NCI-H524 treated with DMSO at 0.1 percent for 48 hours (cell line): ENCODE results near the gene RIC3.
"Not testable (repeated sequence)": the region's sequence is repeated elsewhere in the genome, so short reads cannot be mapped to it uniquely, and the experiment has no call there.

Experiments used
- DNase-seq: peaks from one replicate; lab custom pipeline; 2025; lab: John Stamatoyannopoulos, UW

Gene RIC3

DNA sequence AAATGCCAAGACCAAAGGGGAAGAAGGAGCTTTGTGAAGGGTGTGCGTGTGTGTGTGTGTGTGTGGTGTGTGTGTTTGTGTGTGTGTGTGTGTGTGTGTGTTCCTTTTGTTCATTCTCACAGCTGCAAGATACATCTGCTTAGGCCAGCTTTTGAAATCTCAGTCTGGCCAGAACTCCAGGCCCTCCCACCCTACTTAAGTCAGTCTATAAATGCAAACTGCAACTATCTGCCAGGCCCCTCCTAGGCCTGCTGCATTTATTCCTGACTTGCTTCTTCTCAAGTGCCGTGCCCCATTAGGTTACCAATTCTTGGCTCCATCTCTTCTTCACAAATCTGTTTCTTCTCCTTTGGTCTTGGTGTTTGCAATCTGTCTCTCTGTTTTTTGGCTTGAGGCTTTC is 21.6 kb upstream of the RIC3 start:
- DNase-seq: no peak

DNA sequence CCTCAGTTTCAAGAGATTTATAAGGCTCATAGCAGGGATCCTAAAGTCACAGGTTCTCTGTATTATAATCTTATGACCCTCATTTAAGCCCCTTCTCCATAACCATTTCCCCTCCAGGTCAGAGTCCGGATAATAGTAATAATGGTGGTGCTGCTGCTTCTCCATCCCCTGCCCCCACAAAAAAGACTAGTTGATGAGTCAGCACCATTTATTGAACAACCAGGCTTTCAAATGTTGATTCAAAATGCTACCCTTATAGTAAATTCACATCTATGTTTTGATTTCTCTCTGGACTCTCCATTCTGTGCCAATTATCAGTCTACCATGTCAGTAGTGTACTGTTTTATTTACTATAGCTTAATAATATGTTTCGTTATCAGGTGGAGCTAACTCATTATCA is 17.6 kb upstream of the RIC3 start:
- DNase-seq: no peak

DNA sequence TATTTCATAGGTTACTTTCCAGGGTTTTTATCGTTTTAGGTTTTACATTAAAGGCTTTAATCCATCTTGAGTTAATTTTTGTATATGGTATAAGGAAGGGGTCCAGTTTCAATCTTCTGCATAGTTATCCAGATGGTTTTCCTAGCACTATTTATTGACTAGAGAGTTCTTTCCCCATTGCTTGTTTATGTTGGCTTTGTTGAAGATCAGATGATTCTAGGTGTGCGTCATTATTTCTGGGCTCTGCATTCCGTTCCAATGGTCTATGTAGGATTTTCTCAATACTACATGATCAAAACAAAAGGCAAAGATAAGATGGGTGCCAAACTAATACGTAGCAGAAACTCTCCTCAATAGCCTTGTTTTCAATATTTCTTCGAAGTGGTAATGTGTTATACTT is 14.3 kb upstream of the RIC3 start:
- DNase-seq: no peak

DNA sequence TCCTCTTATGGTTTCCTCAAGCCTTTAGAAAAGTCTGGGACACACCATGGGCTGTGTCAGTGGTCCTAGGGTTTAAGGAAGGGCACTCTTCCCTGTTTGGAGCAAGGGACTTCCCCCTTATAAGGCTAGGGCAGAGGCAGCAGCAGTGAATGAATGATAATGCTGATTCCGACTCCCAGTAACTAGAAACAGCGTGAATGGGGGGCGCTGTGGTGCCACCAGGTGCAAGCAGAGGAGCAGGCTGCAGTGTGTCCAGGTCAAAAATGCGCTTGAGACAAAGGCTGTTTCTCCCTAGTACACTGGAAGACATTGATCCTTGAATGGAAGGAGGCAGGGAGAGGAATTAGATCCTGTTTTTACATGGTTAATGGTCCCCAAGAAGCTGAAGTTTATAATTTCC is 11.6 kb upstream of the RIC3 start:
- DNase-seq: no peak

DNA sequence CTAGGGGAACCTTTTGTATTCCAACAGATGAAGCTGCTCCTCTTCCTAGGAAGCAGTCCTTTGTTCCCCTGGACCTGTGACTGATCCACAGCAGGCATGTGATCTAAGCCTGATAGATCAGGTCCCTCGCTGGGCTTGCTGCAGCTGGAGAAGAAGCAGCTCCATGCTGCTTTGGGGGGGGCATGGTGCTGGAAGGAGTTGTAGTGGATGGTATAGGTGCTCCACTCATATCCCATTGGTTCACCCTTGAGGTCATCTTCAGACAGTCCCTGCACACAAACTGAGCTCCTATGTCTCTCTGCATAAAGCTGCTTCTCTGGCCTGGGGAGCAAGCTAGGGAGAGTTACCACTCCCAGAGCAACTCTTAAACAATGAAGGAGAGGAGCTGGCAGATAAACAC is 9.5 kb upstream of the RIC3 start:
- DNase-seq: no peak

DNA sequence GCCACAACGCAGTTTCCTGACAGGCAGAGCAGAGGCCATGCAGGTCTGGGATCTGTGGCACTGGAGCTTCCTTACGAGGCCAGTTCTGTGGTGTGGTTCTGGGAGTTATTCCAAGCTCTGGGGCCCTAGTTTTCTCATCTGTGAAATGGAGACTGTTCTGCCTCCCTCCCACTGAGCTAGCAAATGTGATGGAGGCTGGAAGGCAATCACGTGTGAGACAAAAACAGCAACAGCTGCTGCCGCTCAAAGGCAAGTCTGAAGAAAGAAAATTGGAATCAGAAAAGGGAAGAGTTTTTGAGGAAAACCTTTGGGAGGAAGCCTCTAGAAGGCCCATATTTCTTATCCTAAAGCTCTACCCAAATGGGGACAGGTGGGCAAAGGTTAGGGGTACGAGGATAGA is 8.3 kb upstream of the RIC3 start:
- no peak for DNase-seq

DNA sequence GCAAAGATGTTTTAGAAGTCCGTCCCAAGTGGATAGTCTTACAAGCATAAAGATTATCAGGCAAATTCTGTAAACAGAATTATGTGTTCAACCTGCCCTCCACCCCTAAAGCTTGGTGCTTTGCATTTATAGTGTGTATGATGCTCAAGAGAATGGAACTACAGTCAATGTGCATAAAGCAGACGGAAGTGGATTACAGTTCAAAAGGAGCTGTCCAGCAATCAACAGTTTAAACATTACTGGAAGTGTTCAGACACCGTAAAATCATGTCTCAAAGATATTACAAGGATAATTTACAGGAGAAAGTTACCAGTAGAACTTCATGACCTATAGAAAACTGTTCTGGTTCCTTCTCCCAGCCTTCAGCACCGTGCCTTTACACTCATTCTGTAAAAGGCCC is 1.0 kb downstream of the RIC3 start:
- DNase-seq: no peak

DNA sequence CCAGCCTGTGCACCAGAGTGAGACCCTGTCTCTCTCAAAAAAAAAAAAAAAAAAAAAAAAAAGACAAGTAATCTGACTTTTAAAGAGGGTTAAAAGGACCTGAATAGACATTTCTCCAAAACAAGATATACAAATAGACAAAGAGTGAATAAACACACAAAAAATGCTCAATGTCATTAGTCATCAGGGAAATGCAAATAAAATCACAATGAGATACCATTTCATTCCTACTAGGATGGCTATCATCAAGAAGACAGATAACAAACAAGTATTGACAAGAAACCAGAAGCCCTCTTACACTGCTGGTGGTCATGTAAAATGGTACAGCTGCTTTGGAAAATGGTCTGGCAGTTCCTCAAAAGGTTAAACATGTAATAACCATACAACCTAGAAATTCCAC is 4.1 kb downstream of the RIC3 start:
- no peak for DNase-seq

DNA sequence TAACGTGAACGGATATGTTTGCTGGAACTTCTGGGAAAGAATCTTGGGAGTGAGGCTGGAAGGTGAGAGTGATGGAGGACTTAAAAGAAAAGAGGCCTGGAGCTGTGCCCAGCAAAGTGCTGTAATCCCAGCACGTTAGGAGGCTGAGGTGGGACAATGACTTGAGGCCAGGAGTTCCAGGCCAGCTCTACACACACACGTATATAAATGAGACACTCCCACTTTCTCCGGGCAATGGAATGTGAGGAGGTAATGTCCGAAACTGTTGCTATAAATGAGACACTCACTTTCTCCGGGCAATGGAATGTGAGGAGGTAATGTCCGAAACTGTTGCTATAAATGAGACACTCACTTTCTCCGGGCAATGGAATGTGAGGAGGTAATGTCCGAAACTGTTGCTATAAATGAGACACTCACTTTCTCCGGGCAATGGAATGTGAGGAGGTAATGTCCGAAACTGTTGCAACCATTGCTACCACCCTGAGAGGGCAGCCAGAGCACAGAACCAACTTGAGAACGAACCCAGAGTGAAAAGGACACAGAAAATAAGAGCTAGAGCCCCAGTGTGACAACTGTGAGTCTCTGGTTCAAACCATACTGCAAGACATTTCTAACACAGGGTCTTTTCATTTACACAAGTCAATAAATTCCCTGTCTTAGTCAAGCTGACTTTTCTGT is 7.1 kb downstream of the RIC3 start:
- not testable (repeated sequence) for DNase-seq

DNA sequence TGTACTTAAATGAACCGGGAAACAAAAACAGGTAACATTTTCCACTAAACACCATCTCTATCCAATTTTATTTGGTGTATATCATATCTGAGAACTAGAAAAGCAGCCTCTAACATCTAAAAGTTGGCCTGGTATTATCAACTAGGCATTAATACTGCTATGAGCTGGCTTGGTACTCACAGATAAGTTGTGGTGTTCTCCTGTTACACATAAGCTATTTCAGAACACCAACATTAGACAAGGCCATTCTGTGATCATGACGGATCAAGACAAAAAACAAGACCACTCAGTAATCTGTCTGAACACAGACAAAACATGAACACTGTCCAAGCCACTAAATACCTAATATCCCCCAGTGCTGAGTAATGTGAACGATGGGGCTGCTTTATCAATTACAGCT is 11.9 kb downstream of the RIC3 start:
- no peak for DNase-seq

DNA sequence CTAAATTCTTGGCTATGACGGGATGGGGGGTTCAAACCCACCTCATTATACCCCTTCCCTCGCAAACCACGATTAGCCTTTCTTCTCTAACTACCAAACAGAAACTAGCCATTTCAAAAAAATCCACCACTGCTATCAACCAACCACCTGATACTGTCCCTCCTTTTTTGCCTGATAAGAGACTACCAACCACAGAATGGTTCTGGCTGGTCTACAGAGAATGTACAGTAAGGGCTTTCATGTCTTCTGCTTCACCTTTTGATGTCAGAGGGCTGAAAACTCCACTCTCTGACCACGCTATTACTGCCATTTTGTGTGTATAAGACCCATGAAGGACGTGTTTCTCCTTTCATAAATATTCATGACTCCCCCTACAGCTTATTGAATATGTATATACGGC is 19.1 kb downstream of the RIC3 start:
- no peak for DNase-seq

DNA sequence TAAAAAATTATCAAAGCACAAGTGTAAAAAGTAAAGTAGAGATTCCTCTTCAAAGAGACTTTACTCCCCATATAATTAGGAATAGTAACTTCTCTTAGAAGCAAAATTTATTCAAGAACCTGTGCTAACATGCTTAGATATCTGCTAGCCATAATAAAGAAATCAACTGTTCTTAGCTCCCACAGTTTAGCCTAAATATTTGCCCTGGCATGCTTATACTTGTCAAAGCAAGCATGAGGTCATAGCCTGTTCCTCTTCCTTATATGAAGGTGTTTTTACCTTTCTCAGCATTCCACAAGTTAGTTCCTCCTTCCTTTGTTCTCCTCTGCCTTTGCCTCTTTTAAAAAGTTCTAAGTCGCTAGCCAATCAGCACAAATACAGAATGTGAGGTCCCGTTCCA is 30.3 kb downstream of the RIC3 start:
- DNase-seq: no peak

DNA sequence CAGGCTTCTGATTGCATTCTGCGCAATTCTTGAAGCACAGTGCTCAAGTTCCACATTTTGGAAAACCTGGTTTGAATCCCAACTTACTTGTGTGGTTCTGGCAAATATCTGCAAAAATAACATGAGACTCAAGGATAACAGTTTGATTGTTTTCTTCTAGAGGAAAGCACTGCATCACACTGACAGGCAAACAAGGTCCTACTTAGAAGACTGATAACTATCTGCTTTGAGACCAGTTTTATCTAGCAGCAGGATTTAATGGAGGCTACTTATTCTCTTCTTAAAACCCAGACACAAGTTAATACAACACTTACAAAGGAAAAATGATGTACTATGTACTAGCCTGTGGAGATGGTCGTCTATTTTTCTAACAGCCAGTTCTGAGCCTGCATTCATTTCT is 41.4 kb downstream of the RIC3 start:
- DNase-seq: no peak

DNA sequence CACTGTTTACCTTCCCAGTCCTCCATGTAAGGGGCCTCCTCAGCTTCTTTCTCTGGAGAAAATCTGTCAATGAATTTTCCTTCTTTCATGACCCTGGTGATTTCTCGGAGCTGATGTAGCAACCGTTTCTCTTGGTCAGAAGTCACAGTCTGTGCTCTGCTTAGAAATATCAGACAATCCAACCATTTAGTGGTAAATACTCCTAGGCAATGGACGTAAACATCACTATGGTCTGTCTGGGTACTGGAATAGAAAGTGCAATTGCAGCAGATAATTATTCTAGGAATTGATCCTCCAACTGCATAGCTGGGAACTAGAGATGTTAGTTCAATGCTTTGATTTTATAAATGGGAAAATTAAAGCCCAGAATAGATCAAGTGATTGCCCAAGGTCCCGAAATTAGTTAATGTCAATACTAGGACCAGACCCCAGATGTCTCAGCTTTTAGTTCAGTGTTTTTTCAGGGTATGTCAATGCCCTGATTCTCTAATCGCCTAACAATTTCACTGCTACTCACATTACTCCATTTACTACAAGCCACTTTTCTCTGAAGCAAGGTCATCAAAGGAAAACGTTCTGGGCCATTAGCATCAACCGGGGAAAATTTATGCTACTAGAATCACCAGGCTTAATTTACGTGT is 42.1 kb downstream of the RIC3 start:
- DNase-seq: no peak

DNA sequence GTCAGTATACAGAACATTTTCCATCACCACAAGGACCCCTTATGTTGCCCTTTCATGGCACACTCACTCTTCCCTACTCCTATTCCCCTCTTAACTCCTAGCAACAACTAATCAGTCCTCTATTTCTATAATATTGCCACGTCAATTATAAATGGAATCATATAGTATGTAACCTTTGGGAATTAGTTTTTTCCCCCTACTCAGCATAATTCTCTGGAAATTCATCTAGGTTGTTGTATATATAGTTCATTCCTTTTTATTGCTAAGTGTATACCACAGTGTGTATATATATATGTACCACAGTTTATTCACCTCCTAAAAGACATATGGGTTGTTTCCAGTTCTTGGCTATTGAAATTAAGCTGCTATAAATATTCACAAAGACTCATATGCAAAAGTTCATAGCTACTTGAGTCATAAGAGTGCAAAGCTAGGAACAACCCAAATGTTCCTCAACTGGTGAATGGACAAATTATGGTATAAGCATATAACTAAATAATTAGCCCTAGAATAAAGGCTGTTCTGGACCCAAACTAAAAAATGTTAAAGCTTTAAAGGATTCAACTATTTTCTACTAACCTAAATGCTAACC is 46.6 kb downstream of the RIC3 start:
- no peak for DNase-seq

DNA sequence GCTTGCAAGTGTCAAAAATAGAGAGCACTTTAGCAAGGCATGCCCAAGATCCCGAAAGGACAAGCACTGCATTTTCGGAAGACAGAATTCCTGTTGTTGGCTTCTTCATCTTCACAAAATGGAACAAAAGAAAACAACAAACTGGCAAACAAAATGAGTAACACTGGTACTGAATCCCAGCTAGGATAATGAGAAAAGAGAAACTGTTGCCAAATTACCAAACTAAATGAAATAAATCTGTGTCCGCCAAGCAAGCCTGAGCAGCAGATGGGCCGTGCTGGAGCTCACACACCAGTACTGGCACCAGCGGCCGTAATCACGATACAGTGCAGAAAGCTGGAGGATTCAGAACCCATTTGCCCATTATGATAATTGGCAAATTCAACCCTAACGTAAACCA is 57.2 kb downstream of the RIC3 start:
- DNase-seq: no peak

DNA sequence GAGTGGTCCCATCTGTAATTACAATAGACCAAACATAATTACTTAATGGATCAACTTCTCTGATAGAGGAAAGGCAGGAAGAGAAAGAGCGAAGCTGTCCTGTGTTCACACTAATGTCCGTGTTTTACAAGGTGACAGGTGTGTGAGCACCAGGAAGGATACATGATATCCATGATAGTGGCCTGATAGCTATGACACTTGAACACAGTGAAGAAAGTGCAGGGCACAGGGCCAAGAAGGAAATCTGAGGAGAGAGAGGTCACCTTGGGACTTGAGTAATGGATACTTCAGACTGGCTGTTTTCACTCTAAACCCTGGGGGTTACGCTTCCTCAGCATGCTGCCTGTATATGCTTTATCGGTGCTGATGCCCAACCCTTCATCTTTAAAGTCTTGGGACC is 58.4 kb downstream of the RIC3 start:
- DNase-seq: no peak

DNA sequence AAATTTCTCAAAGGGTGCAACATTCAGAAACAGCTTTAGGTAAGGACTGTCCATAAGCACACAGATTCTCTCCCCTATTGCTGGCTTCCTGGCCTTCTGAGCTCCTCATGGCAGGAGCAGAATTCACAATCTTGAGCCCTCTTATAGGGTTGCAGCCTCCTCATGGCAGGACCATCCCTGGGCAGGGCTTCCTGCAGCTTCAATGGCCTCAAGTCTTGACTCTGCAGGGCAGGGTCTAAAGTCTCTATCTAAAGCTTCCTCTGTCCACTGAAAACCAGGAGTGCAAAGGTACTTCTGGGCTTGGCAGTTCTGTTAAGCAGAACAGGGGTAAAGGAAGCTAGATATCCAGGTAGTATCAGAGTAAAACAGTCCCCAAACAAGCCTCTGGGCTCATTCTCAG is 59.1 kb downstream of the RIC3 start:
- DNase-seq: no peak

DNA sequence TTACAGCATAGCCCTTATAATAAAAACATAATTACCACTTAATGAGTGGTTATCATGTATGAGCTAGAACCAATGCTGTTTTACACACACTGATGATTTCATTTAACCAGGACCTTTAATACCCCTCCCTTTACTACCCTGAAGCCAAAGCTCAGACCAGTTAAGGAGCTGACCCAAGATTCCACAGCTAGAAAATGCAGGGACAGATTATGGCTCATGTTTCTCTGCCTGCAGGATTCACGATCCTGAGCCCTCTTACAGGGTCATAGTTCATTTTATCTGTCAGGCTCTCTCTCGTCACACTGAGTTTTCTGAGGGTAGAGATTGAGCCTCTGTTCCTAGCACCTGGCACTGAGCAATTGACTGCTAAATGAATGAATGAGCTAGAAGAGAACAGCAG is 60.4 kb downstream of the RIC3 start:
- no peak for DNase-seq

DNA sequence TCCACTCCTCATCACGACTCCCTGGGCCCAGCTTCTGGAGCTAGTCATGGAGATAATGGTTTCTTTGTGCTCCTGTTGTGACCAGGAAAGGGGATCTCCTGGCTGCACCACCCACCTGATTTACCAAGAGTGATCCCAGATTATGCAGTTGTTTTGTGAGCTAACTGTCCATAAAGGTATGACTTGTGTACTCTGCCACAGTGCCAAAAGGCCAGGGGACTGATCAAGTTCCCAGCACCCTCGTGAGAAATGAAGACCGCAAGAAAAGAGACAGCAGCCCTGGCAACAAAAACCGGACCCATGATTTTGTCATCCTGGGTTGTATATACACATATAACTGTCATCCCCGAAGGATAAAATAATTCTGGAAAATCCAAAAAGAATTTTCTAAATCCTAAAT is 61.2 kb downstream of the RIC3 start:
- no peak for DNase-seq

DNA sequence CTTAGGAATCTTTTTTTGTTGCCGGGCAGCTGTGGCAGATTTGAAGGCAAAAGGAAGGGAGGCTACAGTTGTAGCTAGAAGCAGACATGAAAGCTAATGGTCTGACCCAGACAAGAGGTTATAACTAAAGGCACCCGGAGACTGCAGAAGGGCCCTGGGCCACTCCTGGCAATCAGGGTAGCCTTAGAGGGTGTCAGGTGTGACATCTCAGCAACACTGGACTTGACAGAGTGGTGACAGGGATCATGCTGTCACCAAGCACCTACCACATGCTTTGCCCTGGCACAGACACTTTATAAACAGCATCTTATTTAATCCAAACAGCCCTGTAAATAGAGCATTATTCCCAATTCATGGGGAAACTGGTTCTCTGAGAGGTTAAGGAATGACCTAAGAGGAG is 62.1 kb downstream of the RIC3 start:
- no peak for DNase-seq

DNA sequence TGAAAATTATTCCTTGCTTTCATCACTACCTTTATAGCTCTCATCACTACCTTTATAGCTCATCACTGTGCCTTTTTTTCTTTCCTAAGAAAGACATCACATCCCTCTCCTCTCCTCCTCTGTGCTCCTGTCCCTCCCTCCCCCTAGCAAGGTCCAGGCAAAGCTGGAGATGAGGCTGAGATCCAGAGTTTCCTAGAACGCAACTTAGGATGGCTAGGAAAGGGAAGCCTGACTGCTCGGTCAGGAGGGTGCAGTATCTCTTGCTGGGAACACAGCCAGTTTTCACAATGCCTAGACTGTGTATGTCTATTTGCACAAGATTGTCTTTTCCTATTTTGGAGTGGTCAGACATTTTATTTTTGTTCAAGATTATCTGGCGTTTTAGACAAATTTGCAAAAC is 63.2 kb downstream of the RIC3 start:
- DNase-seq: no peak

DNA sequence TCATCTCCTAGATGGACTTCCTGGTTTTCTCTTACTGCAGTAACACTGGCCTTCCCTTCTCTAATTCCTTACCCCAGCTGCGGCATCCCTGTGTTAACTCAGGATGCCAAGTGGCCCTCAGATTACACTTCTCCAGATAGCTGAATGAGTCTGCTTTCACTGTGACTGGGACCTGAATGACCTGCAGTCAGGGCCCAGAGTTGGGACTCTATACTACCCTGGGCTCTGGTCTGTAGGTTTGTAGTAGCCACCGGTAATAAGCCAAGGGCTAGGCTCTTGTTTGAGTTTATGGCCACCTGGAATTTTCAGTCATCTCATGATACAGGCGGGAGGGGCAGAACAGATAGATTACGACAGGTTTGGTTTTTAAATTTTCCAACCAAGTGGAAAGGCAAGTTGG is 63.7 kb downstream of the RIC3 start:
- no peak for DNase-seq

DNA sequence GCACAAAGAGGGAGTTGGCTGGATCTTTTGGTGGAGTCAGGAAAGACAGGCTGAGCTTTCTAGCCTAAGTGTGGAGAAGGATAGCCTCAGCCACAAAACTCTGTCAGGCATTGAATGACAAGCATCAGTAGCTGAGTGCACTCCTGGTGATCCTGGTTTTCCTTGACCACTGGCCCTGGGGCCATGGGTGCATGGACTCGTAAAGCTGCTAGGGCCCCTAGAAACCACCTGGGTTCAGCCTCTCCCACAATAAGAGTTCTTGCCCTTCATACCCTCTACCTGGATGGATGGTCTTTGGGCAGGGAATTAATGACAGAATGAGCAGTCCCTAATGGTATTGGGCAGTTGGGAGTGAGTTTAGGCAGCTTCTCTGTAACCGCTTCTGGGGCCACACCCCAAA is 64.9 kb downstream of the RIC3 start:
- DNase-seq: no peak
